IMR-90 (cell line): ENCODE measurements around the gene ELMOD3. TPM values are rescaled to one million over a fixed set of nuclear protein-coding genes. Genes with fewer than 3 reads are reported as not detected.

Experiments used
- ATAC-seq: fragments of 200-7000 bp; cut with Tn5 transposase; 2 replicates; pipeline ENCODE4 v1.9.1; 2020; ENCODE audit warnings: low read depth, mild to moderate bottlenecking, moderate library complexity
- BruUV-seq: library from RNA; stranded (reverse); fragments of 400-500 nt; replicated peaks from 2 replicates; lab custom pipeline; 2021; lab: Mats Ljungman, UMichigan
- CTCF ChIA-PET: fragments of 300-600 bp; formaldehyde crosslinking; extraction: SDS; loops from one replicate; lab custom pipeline; 2021; ENCODE audit warnings: antibody characterized with exemption; lab: Yijun Ruan, JAX
- POLR2A ChIA-PET: fragments of 300-600 bp; sonication (Branson Sonifier 250); formaldehyde crosslinking; loops from one replicate; lab custom pipeline; 2022; ENCODE audit warnings: antibody characterized with exemption; ENCODE audit not compliant: unreplicated experiment; lab: Charles Lee
- DNase-seq: peaks from one replicate; pipeline ENCODE4 v3.0.0; 2013
- H2AFZ ChIP-seq: replicated peaks from 2 replicates; pipeline ENCODE3; 2013; ENCODE audit warnings: low read length, mild to moderate bottlenecking; ENCODE audit not compliant: poor library complexity
- H2AK5ac ChIP-seq: 2 replicates; pipeline ENCODE4 v1.6.1; 2013; ENCODE audit warnings: low read depth, low read length, inconsistent platforms
- H2AK9ac ChIP-seq: replicated peaks from 2 replicates; pipeline ENCODE3; 2013; ENCODE audit warnings: mild to moderate bottlenecking, low read depth, low read length, moderate library complexity; ENCODE audit not compliant: poor library complexity
- H2BK120ac ChIP-seq: 2 replicates; pipeline ENCODE4 v1.6.1; 2013; ENCODE audit warnings: low read depth, low read length, inconsistent platforms
- H2BK15ac ChIP-seq: 3 replicates; pipeline ENCODE4 v1.6.1; 2013; ENCODE audit warnings: low read depth, low read length, inconsistent platforms
- H2BK20ac ChIP-seq: 2 replicates; pipeline ENCODE4 v1.6.1; 2013; ENCODE audit warnings: low read depth, mild to moderate bottlenecking, inconsistent platforms, low read length, moderate library complexity
- H2BK5ac ChIP-seq: 2 replicates; pipeline ENCODE4 v1.6.1; 2013; ENCODE audit warnings: mild to moderate bottlenecking, low read depth, low read length, inconsistent platforms; ENCODE audit not compliant: poor library complexity, severe bottlenecking
- H3K14ac ChIP-seq: replicated peaks from 2 replicates; pipeline ENCODE4 v1.6.1; 2013; ENCODE audit warnings: low read depth, low read length, inconsistent platforms
- H3K18ac ChIP-seq: 2 replicates; pipeline ENCODE4 v1.6.1; 2013; ENCODE audit warnings: low read depth, low read length, control low read depth
- H3K23ac ChIP-seq: 2 replicates; pipeline ENCODE4 v1.6.1; 2013; ENCODE audit warnings: low read depth, low read length, inconsistent platforms
- H3K27ac ChIP-seq: 2 replicates; pipeline ENCODE4 v1.5.1; 2013; ENCODE audit warnings: mild to moderate bottlenecking, control low read depth, low read length; ENCODE audit not compliant: insufficient read depth
- H3K27me3 ChIP-seq: 2 replicates; pipeline ENCODE4 v1.6.1; 2013; ENCODE audit warnings: low read length; ENCODE audit not compliant: control insufficient read depth, insufficient read depth
- H3K36me3 ChIP-seq: 2 replicates; pipeline ENCODE4 v1.6.1; 2013; ENCODE audit warnings: low read length, mixed read lengths; ENCODE audit not compliant: control insufficient read depth, insufficient read depth
- H3K4ac ChIP-seq: 2 replicates; pipeline ENCODE4 v1.6.1; 2013; ENCODE audit warnings: low read depth, low read length, inconsistent platforms
- H3K4me1 ChIP-seq: 2 replicates; pipeline ENCODE4 v1.6.1; 2013; ENCODE audit warnings: low read length, mixed read lengths; ENCODE audit not compliant: control insufficient read depth, insufficient read depth
- H3K4me2 ChIP-seq: 2 replicates; pipeline ENCODE4 v1.6.1; 2013; ENCODE audit warnings: low read depth, mild to moderate bottlenecking, control low read depth, low read length, moderate library complexity
- H3K4me3 ChIP-seq: 2 replicates; pipeline ENCODE4 v1.5.1; 2013; ENCODE audit warnings: low read depth, mild to moderate bottlenecking, control low read depth, low read length, moderate library complexity; ENCODE audit not compliant: insufficient read depth
- H3K56ac ChIP-seq: 2 replicates; pipeline ENCODE4 v1.6.1; 2013; ENCODE audit warnings: low read length, inconsistent platforms; ENCODE audit not compliant: insufficient read depth; ENCODE audit errors: extremely low read depth
- H3K79me1 ChIP-seq, 2 experiments: 2 replicates each; pipeline ENCODE4 v1.6.1; 2013; ENCODE audit warnings: low read length in 2 of 2, inconsistent platforms in 1 of 2, low read depth in 1 of 2
- H3K9ac ChIP-seq: 2 replicates; pipeline ENCODE4 v1.6.1; 2013; ENCODE audit warnings: low read depth, low read length, control low read depth
- H3K9me1 ChIP-seq: 2 replicates; pipeline ENCODE4 v1.6.1; 2013; ENCODE audit warnings: low read length, inconsistent platforms; ENCODE audit not compliant: insufficient read depth
- H3K9me3 ChIP-seq: 2 replicates; pipeline ENCODE4 v1.6.1; 2013; ENCODE audit warnings: low read length; ENCODE audit not compliant: control insufficient read depth, insufficient read depth
- H4K20me1 ChIP-seq: 2 replicates; pipeline ENCODE4 v1.6.1; 2013; ENCODE audit warnings: low read length, inconsistent platforms; ENCODE audit not compliant: insufficient read depth
- H4K5ac ChIP-seq: 2 replicates; pipeline ENCODE4 v1.6.1; 2013; ENCODE audit warnings: mild to moderate bottlenecking, low read depth, low read length, control low read depth
- H4K8ac ChIP-seq, 2 experiments: 2 replicates each; pipeline ENCODE4 v1.6.1; 2013; ENCODE audit warnings: low read depth in 2 of 2, low read length in 2 of 2, control low read depth in 1 of 2, inconsistent platforms in 1 of 2
- H4K91ac ChIP-seq: 2 replicates; pipeline ENCODE4 v1.6.1; 2013; ENCODE audit warnings: low read depth, low read length, inconsistent platforms; ENCODE audit not compliant: insufficient read depth
- BHLHE40 ChIP-seq: fragments of 150-350 bp; IDR thresholded peaks from 2 replicates; pipeline ENCODE4 v1.6.1; 2016; ENCODE audit warnings: mild to moderate bottlenecking, low read depth, low read length
- CEBPB ChIP-seq: IDR thresholded peaks from 2 replicates; pipeline ENCODE4 v1.6.1; 2012; ENCODE audit warnings: low read depth, low read length, improper control_type of control experiment
- CHD1 ChIP-seq: IDR thresholded peaks from 2 replicates; pipeline ENCODE4 v1.6.1; 2012; ENCODE audit warnings: low read depth, low read length, improper control_type of control experiment
- CTCF ChIP-seq: conservative IDR thresholded peaks from 2 replicates; pipeline ENCODE4 v1.5.1; 2012; ENCODE audit warnings: mild to moderate bottlenecking, low read depth, low read length, improper control_type of control experiment
- ELK1 ChIP-seq: fragments of 150-350 bp; IDR thresholded peaks from 2 replicates; pipeline ENCODE4 v1.6.1; 2016; ENCODE audit warnings: low read depth, mild to moderate bottlenecking, low read length, moderate library complexity, borderline replicate concordance
- MAFK ChIP-seq: IDR thresholded peaks from 2 replicates; pipeline ENCODE4 v1.6.1; 2012; ENCODE audit warnings: low read depth, low read length, improper control_type of control experiment
- MAZ ChIP-seq: IDR thresholded peaks from 2 replicates; pipeline ENCODE4 v1.6.1; 2012; ENCODE audit warnings: low read depth, mild to moderate bottlenecking, low read length, improper control_type of control experiment, moderate library complexity, borderline replicate concordance
- MXI1 ChIP-seq: IDR thresholded peaks from 2 replicates; pipeline ENCODE4 v1.6.1; 2012; ENCODE audit warnings: low read depth, mild to moderate bottlenecking, low read length, moderate library complexity, borderline replicate concordance
- NFE2L2 ChIP-seq: fragments of 150-350 bp; IDR thresholded peaks from 2 replicates; pipeline ENCODE4 v1.6.1; 2016; ENCODE audit warnings: low read depth, mild to moderate bottlenecking, low read length
- POLR2A ChIP-seq: IDR thresholded peaks from 2 replicates; pipeline ENCODE4 v1.6.1; 2012; ENCODE audit warnings: mild to moderate bottlenecking, low read depth, low read length
- RAD21 ChIP-seq: IDR thresholded peaks from 2 replicates; pipeline ENCODE4 v1.6.1; 2012; ENCODE audit warnings: low read length, improper control_type of control experiment
- RCOR1 ChIP-seq: IDR thresholded peaks from 2 replicates; pipeline ENCODE4 v1.6.1; 2012; ENCODE audit warnings: mild to moderate bottlenecking, low read length, improper control_type of control experiment; ENCODE audit not compliant: insufficient replicate concordance
- RFX5 ChIP-seq: IDR thresholded peaks from 2 replicates; pipeline ENCODE4 v1.8.0; 2012; ENCODE audit warnings: low read depth, mild to moderate bottlenecking, low read length, moderate library complexity
- SMC3 ChIP-seq: fragments of 150-350 bp; IDR thresholded peaks from 2 replicates; pipeline ENCODE4 v1.6.1; 2016; ENCODE audit warnings: low read depth, mild to moderate bottlenecking, antibody characterized with exemption, low read length, moderate library complexity
- WGBS, 2 experiments: methylation state at CpG; one replicate each; pipeline versions ENCODE4 v1.1.5 to v1.1.7; 2013; ENCODE audit warnings: missing lambda C conversion rate in 2 of 2; ENCODE audit not compliant: insufficient read length in 1 of 2; ENCODE audit errors: extremely low coverage in 2 of 2; 5-methylcytosine and 5-hydroxymethylcytosine counted together
- dilution Hi-C: fragments of 300-500 bp; cut with HindIII; formaldehyde crosslinking; loops from one replicate; pipeline ENCODE4 v1.14.3; 2018; ENCODE audit warnings: low sequenced_read_pairs; ENCODE audit not compliant: unreplicated experiment
- in situ Hi-C: fragments of 300-500 bp; cut with MboI; formaldehyde crosslinking; loops from 3 replicates; pipeline ENCODE4 v1.14.3; 2019; ENCODE audit warnings: low sequenced_read_pairs, inconsistent platforms, mixed read lengths
- intact Hi-C: fragments of 100-400 bp; cut with micrococcal nuclease; formaldehyde crosslinking; loops from 2 replicates; pipeline ENCODE4 v1.10.0; 2022
- polyA plus RNA-seq, 3 experiments: library from polyadenylated mRNA; depleted of rRNA; stranded (reverse); fragments of >200 nt; gene quantifications; 2 replicates each; pipeline ENCODE4 v1.2.3, GENCODE V29; 2012; ENCODE audit warnings: low replicate concordance in 1 of 3
- total RNA-seq: library from RNA; depleted of rRNA; stranded (reverse); fragments of >200 nt; gene quantifications from 2 replicates; pipeline ENCODE4 v1.2.3, GENCODE V29; 2012

Gene ELMOD3
- total and polyA plus RNA-seq, 2 of the 4 experiments (the other 2 are of a cell fraction) = 13.1 to 20.7 TPM

- in situ Hi-C loops (no loop called here), dilution Hi-C loops (no loop called here)
- H2AFZ ChIP-seq = no peak overlapping the region
Observed at GRCh38 chr2:85440729-85441128, 86.2 kb downstream of the ELMOD3 start.

More at GRCh38 chr2:85440729-85441128, 86.2 kb downstream of the ELMOD3 start:
- H2BK5ac ChIP-seq = no peak overlapping the region
- POLR2A ChIA-PET = no interaction called here
- no peak overlapping the region for H2BK20ac ChIP-seq
- no peak overlapping the region for H2AK5ac ChIP-seq
- ATAC-seq (no peak), DNase-seq (no peak)
- H2BK120ac ChIP-seq = no peak overlapping the region
- 89% methylated on average over 3 of the region's 5 CpGs; no CpG with 5 or more reads in 1 of the 2 experiments for WGBS, 2 experiments
- no TSS peak for BruUV-seq
- no peaks in the 10 kb centered on the region for H3K9me3 ChIP-seq
- no peak overlapping the region for H4K5ac ChIP-seq
- CTCF ChIA-PET = no interaction called here
- H3K56ac ChIP-seq = no peak overlapping the region
- intact Hi-C loops = no loop called here
- H3K4ac ChIP-seq = no peak overlapping the region
- no peak overlapping the region for H2AK9ac ChIP-seq
- H4K8ac ChIP-seq = no peak overlapping the region
- no peak overlapping the region for H3K4me3 ChIP-seq
- H2BK15ac ChIP-seq = no peak overlapping the region
- H3K14ac ChIP-seq = no peak overlapping the region
- no peak for TF ChIP-seq MXI1
- TF ChIP-seq RFX5 = no peak
- no peak for TF ChIP-seq CHD1
- TF ChIP-seq MAZ = no peak
- no peak for TF ChIP-seq CEBPB
- no peak for TF ChIP-seq BHLHE40
- TF ChIP-seq POLR2A = no peak
- TF ChIP-seq RAD21 = no peak
- TF ChIP-seq NFE2L2 = no peak
- no peak for TF ChIP-seq RCOR1
- no peak for TF ChIP-seq ELK1
- no peak for TF ChIP-seq SMC3
- TF ChIP-seq CTCF = no peak
- no peak for TF ChIP-seq MAFK
- H3K9ac ChIP-seq = no peak overlapping the region
- H3K23ac ChIP-seq = no peak overlapping the region
- H3K79me1 ChIP-seq = peaks cover 0 to 18% of the 10 kb centered on the region in 2 experiments; a peak in 1 of 4 replicates
- H4K20me1 ChIP-seq = no peaks in the 10 kb centered on the region
- no peaks in the 10 kb centered on the region for H3K36me3 ChIP-seq
- peaks cover 28% of the 10 kb centered on the region for H3K4me1 ChIP-seq
- no peaks in the 10 kb centered on the region for H3K27me3 ChIP-seq
- H3K9me1 ChIP-seq = peaks cover 38% of the 10 kb centered on the region
- H4K91ac ChIP-seq = no peak overlapping the region
- no peak overlapping the region for H3K18ac ChIP-seq
- no peak overlapping the region for H3K4me2 ChIP-seq
- H3K27ac ChIP-seq = no peak overlapping the region
